HepG2 (cell line): ENCODE results near the gene MT1A. TPM values are rescaled to one million over a fixed set of nuclear protein-coding genes. Genes with fewer than 3 reads are reported as not detected.

Experiments
- ARNT2 ChIP-seq: sonication (generic); formaldehyde crosslinking; IDR thresholded peaks from 2 replicates; pipeline ENCODE4 v1.8.0; 2022; ENCODE audit warnings: mild to moderate bottlenecking, low read depth, missing genetic modification reagents, moderate library complexity
- BRD4 ChIP-seq: sonication (generic); formaldehyde crosslinking; IDR thresholded peaks from 2 replicates; pipeline ENCODE4 v1.4.0; 2020; ENCODE audit warnings: missing genetic modification reagents
- ETV6 ChIP-seq: sonication (generic); formaldehyde crosslinking; conservative IDR thresholded peaks from 2 replicates; pipeline ENCODE4 v1.4.0; 2020; ENCODE audit warnings: missing genetic modification reagents
- FOXA1 ChIP-seq, 2 experiments: fragments of 450-650 bp in 1 of 2; sonication (generic) in 1 of 2; formaldehyde crosslinking in 1 of 2; IDR thresholded peaks; 2 replicates each; pipeline versions ENCODE4 v1.4.0 to v1.6.1; 2016 to 2020; ENCODE audit warnings: missing genetic modification reagents in 1 of 2
- FOXA3 ChIP-seq: IDR thresholded peaks from 2 replicates; pipeline ENCODE4 v1.6.1; 2016; ENCODE audit warnings: missing genetic modification reagents, missing compliant biosample characterization
- NFKB2 ChIP-seq: sonication (generic); formaldehyde crosslinking; IDR thresholded peaks from 2 replicates; pipeline ENCODE4 v1.4.0; 2020; ENCODE audit warnings: missing genetic modification reagents, borderline replicate concordance
- TBL1XR1 ChIP-seq: fragments of 150-350 bp; IDR thresholded peaks from 2 replicates; pipeline ENCODE4 v1.6.1; 2014; ENCODE audit warnings: borderline replicate concordance, low read length; ENCODE audit not compliant: partially characterized antibody
- ZFYVE20 ChIP-seq: sonication (generic); formaldehyde crosslinking; IDR thresholded peaks from 2 replicates; pipeline ENCODE4 v1.8.0; 2023; ENCODE audit warnings: low read depth, mild to moderate bottlenecking, moderate library complexity, missing genetic modification reagents, borderline replicate concordance
- ZNF501 ChIP-seq: sonication (generic); formaldehyde crosslinking; IDR thresholded peaks from 2 replicates; pipeline ENCODE4 v1.5.1; 2020; ENCODE audit warnings: mild to moderate bottlenecking, moderate library complexity, missing genetic modification reagents
- ZNF543 ChIP-seq: sonication (generic); formaldehyde crosslinking; IDR thresholded peaks from 2 replicates; pipeline ENCODE4 v1.4.0; 2020; ENCODE audit warnings: mild to moderate bottlenecking, missing genetic modification reagents
- ZNF574 ChIP-seq: sonication (generic); formaldehyde crosslinking; IDR thresholded peaks from 2 replicates; pipeline ENCODE4 v1.4.0; 2020; ENCODE audit warnings: missing genetic modification reagents
- polyA plus RNA-seq, 8 experiments: library from polyadenylated mRNA; depleted of rRNA in 3 of 8; stranded (reverse) in 7 of 8; unstranded in 1 of 8; fragments of >200 nt; fragmentation: Illumina TruSeq in 4 of 8; extraction: Trizol in 4 of 8; gene quantifications; 2 replicates each; pipeline versions ENCODE4 v1.2.1 to v1.2.3, GENCODE V29; 2011 to 2016; ENCODE audit warnings: low read depth in 4 of 8, missing spikeins in 1 of 8, mixed read lengths in 1 of 8; ENCODE audit not compliant: insufficient read depth in 1 of 8
- total RNA-seq, 5 experiments: library from RNA; depleted of rRNA; stranded (reverse); fragments of >200 nt; fragmentation: Illumina TruSeq; extraction: Trizol; gene quantifications; 2 replicates each; pipeline ENCODE4 v1.2.3, GENCODE V29; 2016; ENCODE audit warnings: low read depth in 1 of 5
- TF ChIP-seq, protein P1 (sequence below): sonication (generic); formaldehyde crosslinking; IDR thresholded peaks from 2 replicates; pipeline ENCODE4 v1.4.0; 2020; ENCODE audit warnings: missing genetic modification reagents
- TF ChIP-seq, protein P2 (sequence below): sonication (generic); formaldehyde crosslinking; IDR thresholded peaks from 2 replicates; pipeline ENCODE4 v1.8.0; 2022; ENCODE audit warnings: mild to moderate bottlenecking, missing genetic modification reagents
- TF ChIP-seq, protein P3 (sequence below): sonication (generic); formaldehyde crosslinking; IDR thresholded peaks from 2 replicates; pipeline ENCODE4 v1.4.0; 2020; ENCODE audit warnings: missing genetic modification reagents, mild to moderate bottlenecking, borderline replicate concordance
- TF ChIP-seq, protein P4 (sequence below): sonication (generic); formaldehyde crosslinking; IDR thresholded peaks from 2 replicates; pipeline ENCODE4 v1.5.1; 2020; ENCODE audit warnings: mild to moderate bottlenecking, moderate library complexity, missing genetic modification reagents
- TF ChIP-seq, protein P5 (sequence below): IDR thresholded peaks from 2 replicates; pipeline ENCODE4 v1.6.1; 2016; ENCODE audit warnings: mild to moderate bottlenecking

Gene MT1A
- total and polyA plus RNA-seq, 2 of the 13 experiments (the other 11 are each of a cell fraction or from before 2014, with no cell fraction given), result 8.3 to 10.4 TPM

DNA sequence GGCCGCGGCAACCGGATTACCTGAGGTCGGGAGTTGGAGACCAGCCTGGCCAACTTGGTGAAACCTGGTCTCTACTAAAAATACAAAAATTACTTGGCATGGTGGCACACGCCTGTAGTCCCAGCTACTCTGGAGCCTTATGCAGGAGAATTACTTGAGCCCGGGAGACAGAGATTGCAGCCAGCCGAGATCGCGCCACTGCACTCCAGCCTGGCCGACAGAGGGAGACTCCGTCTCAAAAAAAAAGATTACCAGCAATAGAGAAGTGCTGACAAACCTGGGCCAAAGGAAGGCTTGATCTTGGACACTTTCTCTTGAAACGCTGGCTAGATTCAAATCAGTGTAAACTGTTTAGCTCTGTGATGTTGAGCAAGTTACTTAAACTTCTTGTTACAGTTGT, 35.5 kb downstream of the MT1A start (continued):
- TF ChIP-seq ZNF543 (CRISPR knock-in tag), result no peak
- TF ChIP-seq TBL1XR1, result no peak
- TF ChIP-seq, protein P1, sequence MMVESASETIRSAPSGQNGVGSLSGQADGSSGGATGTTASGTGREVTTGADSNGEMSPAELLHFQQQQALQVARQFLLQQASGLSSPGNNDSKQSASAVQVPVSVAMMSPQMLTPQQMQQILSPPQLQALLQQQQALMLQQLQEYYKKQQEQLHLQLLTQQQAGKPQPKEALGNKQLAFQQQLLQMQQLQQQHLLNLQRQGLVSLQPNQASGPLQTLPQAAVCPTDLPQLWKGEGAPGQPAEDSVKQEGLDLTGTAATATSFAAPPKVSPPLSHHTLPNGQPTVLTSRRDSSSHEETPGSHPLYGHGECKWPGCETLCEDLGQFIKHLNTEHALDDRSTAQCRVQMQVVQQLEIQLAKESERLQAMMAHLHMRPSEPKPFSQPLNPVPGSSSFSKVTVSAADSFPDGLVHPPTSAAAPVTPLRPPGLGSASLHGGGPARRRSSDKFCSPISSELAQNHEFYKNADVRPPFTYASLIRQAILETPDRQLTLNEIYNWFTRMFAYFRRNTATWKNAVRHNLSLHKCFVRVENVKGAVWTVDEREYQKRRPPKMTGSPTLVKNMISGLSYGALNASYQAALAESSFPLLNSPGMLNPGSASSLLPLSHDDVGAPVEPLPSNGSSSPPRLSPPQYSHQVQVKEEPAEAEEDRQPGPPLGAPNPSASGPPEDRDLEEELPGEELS (CRISPR knock-in tag), result no peak
- TF ChIP-seq FOXA1 (IDR thresholded peaks at IDR 0.05), result no peak
- TF ChIP-seq FOXA1 (CRISPR knock-in tag; IDR thresholded peaks at IDR 0.05), result no peak
- no peak for TF ChIP-seq ZNF501 (CRISPR knock-in tag)
- TF ChIP-seq, protein P2, sequence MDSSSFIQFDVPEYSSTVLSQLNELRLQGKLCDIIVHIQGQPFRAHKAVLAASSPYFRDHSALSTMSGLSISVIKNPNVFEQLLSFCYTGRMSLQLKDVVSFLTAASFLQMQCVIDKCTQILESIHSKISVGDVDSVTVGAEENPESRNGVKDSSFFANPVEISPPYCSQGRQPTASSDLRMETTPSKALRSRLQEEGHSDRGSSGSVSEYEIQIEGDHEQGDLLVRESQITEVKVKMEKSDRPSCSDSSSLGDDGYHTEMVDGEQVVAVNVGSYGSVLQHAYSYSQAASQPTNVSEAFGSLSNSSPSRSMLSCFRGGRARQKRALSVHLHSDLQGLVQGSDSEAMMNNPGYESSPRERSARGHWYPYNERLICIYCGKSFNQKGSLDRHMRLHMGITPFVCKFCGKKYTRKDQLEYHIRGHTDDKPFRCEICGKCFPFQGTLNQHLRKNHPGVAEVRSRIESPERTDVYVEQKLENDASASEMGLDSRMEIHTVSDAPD (CRISPR knock-in tag), result no peak
- no peak for TF ChIP-seq FOXA3
- TF ChIP-seq, protein P3, sequence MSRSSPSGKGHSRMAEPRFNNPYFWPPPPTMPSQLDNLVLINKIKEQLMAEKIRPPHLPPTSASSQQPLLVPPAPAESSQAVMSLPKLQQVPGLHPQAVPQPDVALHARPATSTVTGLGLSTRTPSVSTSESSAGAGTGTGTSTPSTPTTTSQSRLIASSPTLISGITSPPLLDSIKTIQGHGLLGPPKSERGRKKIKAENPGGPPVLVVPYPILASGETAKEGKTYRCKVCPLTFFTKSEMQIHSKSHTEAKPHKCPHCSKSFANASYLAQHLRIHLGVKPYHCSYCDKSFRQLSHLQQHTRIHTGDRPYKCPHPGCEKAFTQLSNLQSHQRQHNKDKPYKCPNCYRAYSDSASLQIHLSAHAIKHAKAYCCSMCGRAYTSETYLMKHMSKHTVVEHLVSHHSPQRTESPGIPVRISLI (CRISPR knock-in tag), result peak; percentile 24; the same call in 1 of the 2 replicates
- no peak for TF ChIP-seq ZFYVE20 (CRISPR knock-in tag)
- no peak for TF ChIP-seq ETV6 (CRISPR knock-in tag)
- 0 out of 2 replicates have a peak, but pooled peaks have one; percentile 41 for TF ChIP-seq ZNF574 (CRISPR knock-in tag)
- TF ChIP-seq, protein P4, sequence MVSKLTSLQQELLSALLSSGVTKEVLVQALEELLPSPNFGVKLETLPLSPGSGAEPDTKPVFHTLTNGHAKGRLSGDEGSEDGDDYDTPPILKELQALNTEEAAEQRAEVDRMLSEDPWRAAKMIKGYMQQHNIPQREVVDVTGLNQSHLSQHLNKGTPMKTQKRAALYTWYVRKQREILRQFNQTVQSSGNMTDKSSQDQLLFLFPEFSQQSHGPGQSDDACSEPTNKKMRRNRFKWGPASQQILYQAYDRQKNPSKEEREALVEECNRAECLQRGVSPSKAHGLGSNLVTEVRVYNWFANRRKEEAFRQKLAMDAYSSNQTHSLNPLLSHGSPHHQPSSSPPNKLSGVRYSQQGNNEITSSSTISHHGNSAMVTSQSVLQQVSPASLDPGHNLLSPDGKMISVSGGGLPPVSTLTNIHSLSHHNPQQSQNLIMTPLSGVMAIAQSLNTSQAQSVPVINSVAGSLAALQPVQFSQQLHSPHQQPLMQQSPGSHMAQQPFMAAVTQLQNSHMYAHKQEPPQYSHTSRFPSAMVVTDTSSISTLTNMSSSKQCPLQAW (CRISPR knock-in tag), result no peak
- TF ChIP-seq ARNT2 (CRISPR knock-in tag), result no peak
- TF ChIP-seq, protein P5, sequence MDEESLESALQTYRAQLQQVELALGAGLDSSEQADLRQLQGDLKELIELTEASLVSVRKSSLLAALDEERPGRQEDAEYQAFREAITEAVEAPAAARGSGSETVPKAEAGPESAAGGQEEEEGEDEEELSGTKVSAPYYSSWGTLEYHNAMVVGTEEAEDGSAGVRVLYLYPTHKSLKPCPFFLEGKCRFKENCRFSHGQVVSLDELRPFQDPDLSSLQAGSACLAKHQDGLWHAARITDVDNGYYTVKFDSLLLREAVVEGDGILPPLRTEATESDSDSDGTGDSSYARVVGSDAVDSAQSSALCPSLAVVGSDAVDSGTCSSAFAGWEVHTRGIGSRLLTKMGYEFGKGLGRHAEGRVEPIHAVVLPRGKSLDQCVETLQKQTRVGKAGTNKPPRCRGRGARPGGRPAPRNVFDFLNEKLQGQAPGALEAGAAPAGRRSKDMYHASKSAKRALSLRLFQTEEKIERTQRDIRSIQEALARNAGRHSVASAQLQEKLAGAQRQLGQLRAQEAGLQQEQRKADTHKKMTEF (CRISPR knock-in tag), result no peak
- TF ChIP-seq NFKB2 (CRISPR knock-in tag), result no peak
- TF ChIP-seq BRD4, result no peak
